Stimulated activated CD4-positive, alpha-beta T cell treated with anti-CD3 and anti-CD28 coated beads, Interleukin-15, amount 100 ng/mL, for 48 hours (primary cell): ENCODE data around the gene SLC66A1.
"Not testable (repeated sequence)": the region's sequence is repeated elsewhere in the genome, so short reads cannot be mapped to it uniquely, and the experiment has no call there.

ENCODE experiments used
- DNase-seq, 2 donors: peaks; one replicate each; pipeline ENCODE4 v3.0.0-alpha.2; 2020; ENCODE audit warnings: low read depth in 2 of 2

Gene SLC66A1

DNA sequence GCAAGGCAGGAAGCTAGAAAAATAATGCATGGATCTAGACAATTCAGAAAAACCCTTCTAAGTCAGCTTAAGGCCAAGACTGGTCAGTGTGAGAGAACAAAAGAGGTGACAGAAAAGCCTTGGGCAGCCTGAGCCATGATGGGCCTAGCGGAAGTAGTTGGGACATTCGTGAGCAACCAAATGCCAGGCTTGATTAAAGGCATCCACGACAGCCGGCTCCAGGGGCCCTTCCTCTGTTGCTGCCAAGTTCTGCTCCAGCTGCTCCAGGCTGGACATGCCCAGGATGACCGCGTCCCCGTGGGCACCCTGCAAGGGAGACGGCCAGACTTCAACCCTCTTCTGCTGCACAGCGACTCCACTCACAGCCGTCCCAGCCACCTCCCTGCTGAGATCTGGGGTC is 8.0 kb upstream of the SLC66A1 start:
- DNase-seq = not testable (repeated sequence)

DNA sequence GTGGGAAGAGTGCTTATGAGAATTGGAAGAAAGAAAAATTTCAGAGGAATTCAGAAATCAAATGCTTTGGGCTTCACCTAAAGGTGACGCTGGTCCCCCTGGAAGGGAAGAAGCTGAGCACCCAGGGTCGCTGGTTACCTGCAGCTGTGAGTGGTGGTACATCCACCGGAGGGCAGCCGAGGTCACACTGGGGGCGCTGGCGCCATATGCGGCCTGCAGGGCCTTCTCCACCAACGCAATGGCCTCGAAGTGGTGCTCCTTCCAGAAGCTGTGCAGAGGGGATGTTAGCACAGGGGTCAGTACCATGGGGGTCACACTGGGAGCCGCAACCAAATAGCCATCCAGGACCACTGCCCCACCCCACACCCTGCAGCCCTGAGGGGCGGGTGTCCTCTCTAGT is 6.2 kb upstream of the SLC66A1 start:
- no peak for DNase-seq

DNA sequence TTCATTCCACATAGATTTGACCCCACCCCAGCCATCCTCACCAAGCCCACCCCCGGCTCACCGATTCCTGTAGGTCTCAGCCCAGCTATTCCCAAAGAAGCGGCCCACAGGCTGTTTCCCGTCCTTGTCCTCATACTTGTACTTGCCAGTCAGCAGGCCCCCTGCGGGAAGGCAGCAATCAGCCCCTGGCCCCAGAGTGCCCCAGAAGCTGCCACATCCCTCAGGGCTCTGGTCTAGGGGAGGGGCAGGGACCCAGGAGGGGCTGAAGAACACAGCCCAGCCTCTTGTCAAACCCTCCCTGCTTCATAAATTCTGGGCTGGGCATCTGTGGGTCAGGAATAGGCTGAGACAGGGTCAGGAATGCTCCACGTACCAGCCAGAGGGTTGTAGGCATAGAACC is 5.2 kb upstream of the SLC66A1 start:
- DNase-seq = no peak

DNA sequence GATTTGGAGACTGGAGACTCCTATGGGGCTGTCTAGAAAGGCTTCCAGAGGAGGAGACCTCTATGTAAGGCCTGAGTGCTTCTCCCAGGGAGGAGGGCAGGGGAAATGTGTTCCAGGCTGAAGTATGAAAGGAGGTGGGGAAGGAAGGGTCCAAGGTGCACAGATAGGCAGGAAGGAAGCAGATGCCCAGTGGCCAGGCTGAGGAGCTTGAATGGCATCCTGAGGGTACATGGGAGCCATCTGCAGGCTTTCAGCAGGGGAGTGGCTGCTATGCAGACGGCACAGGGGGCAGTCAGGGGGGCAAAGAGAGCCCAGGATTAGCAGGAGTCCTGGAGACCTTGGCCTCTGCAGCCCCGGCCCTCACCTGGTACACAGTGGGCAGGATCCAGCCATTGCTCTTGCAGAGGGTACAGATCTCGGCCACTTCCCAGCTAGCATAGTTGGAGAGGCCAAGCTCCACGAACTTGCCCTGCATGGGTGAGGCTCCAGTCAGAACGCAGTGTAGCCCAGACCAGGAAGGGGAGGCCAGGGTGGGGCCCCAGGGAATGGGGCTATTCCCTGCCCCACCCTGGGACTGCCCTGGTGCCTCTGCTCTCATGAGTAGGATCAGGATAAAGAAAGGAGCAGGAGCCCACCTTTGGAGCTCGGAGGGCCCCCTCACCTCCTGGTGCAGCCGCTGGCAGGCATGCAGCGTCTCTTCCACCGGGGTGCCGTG is 4.2 kb upstream of the SLC66A1 start:
- DNase-seq = no peak

DNA sequence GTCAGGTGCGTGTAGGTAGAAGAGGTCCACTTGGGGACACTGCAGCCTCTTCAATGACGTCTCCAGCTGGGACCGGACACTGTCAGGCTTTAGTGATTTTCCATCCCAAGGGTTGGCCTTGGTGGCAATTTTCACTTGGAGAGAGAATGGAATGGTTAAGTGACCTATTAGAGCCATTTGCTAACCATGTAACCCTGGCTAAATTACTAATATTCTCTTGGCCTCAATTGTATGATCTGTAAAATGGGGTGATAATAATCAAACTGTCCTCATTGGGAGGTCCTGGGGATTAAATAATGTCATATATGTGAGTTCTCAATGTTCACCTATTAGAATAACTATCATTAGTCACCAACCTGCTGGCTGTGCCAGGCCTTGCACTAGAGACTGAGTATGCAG is 3.6 kb upstream of the SLC66A1 start:
- no peak for DNase-seq

DNA sequence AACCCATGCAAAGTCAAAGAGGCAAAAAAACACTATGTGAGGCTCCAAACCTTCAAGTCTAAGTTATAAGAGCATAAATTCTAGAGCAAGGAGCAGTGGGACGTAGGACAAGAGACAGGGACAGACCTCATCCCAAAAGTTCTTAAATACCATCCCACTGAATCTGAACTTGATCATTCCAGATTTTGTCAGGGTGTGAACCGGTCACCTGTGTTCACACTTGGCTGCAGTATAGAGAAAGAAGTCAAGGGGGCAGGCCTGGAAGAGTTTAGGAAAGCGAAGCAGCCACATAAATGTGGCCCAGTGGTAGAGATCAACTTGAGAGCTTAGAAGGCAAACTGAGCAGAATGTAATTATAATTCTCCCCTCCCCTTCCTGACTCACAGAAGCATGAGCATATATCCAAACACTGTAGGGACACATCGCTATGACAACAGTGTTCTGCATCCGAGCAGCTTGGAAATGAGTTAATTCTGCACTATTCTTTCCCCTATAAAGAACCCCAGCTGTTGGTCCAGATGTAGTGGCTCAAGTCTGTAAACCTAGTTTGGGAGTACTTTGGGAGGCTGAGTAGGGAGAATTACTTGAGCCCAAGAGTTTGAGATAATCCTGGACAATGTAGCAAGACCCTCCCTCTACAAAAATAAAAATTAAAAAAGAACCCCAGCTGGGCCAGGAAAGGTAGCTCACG is 2.9 kb upstream of the SLC66A1 start:
- DNase-seq = no peak

DNA sequence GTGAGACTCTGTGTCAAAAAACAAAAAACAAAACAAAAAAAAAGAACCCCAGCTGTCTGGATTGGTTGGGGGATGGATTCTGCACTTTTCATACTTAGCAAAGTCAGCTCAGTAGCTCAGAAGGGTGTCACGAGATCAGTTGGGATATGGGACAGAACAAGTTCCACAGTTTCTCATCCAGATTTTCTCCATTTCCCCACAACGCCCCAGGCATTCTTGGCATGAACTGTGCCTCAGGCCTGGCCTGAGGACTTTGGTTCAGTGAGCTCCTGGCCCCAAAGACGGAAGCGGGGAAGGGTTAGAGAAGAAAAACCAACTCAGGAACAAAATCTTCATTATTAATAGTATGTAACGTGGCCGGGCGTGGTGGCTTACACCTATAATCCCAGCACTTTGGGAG is 2.1 kb upstream of the SLC66A1 start:
- DNase-seq = no peak

DNA sequence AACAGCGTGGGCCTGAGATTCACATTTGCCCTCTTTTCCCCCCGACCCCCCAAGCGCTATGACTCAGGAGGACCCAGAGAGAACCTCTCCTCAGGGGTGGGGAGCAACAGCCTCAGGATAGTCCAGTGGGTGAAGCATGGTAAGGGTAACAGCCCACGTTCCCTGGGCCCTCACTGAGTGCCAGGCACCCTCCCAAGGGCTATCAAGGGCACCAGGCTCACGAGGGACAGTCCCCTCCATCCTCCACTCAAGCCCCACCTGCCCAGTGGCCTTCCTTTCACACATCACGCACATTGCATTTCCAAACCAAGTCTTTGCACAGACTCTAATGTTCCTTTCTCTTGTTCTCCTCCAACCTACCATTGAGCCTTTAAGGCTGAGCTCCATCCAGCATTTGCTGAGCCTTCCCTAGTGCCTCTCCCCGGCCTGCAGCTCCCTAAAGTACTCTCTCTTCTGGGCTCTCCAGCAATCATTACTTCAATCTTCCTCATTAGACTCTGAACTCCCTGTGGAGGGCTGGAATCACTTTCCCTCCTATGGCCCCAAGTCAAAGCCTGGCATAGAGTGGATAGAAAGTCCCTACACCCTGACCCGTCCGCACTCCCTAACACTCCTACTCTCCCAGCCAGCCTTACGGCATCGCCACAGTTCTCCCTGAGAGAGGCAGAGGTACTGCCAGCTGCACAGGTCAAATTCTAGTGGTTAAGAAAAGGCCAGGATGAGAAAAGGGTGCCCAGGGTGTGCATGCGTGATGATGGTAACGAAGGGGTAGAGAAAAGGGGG is 1.2 kb upstream of the SLC66A1 start:
- DNase-seq = no peak

DNA sequence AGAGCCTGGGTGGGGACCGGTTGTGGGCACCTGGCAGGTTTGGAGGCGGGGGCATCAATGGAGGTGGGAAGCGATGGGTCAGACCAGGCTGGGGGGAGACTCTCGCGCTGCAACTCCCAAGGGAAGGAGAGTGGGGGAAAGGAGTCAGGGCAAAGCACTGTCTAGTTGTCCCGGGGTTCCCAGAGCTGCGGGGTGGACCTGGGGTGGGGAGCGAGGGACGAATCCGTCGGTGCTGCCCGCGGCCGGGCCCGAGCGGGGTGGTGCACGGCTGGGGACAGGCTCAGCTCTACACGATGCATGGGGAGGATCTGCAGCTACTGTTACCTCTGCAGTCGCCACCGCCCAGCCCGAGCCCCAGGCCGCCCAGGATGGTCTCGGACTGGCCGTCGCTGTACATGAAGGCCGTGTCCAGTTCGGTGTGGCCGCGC is 609 bp upstream of the SLC66A1 start:
- no peak for DNase-seq

DNA sequence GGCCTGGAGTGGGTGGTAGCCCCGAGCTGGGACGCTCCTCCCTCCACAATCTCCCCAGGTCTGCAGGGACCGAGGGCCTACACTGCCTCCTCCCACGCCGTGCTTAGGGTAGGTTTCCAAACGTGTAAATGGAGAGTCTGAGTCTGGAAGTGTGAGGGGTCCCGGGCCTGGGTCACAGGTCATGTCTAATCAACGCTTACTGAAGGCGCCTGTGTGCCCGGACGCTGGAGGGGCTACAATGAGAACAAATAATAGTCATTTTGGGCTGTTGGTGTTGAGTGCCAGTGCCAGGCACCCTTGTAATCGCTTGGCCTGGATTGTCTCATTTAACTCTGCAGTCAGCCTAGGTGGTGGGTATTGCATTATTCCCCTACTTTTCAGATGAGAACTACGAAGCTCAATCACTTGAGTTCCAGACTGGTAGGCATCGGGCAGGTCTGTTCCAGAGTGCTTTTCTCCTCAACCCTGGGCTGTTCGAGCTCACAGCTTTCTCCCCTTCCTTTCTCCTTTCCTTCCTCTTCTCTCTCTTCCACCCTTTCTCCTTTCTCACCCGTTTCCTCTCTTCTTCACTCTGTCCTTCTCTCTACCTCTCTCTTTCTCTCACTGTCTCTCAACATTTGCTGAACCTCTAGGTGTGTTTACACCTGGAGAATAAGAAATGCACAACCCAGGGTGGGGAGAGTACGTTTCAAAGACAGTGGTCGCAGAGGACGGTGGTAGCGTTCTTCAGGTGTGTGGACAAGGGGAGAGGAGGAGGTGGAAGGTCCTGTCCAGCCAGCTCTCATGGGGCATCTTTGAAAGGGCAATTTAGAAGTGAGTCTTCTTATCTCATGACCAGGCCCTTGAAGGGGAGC is 883 bp downstream of the SLC66A1 start:
- no peak for DNase-seq

DNA sequence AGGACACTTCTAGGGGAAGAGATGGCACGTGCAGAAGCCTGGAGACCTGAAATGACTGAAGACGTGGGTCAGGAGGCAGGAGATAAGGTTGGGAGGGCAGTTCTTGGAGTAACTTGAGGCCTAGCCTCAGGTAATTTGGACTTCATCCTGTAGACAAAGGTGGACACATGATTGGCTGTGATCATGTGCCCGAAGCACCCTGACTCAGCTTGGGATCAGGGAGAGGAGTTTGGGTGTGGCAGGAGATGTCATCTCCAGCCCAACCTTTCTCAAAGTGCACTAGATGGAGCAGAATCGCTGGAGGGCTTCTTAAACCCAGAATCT is 1.5 kb downstream of the SLC66A1 start:
- DNase-seq = no peak

DNA sequence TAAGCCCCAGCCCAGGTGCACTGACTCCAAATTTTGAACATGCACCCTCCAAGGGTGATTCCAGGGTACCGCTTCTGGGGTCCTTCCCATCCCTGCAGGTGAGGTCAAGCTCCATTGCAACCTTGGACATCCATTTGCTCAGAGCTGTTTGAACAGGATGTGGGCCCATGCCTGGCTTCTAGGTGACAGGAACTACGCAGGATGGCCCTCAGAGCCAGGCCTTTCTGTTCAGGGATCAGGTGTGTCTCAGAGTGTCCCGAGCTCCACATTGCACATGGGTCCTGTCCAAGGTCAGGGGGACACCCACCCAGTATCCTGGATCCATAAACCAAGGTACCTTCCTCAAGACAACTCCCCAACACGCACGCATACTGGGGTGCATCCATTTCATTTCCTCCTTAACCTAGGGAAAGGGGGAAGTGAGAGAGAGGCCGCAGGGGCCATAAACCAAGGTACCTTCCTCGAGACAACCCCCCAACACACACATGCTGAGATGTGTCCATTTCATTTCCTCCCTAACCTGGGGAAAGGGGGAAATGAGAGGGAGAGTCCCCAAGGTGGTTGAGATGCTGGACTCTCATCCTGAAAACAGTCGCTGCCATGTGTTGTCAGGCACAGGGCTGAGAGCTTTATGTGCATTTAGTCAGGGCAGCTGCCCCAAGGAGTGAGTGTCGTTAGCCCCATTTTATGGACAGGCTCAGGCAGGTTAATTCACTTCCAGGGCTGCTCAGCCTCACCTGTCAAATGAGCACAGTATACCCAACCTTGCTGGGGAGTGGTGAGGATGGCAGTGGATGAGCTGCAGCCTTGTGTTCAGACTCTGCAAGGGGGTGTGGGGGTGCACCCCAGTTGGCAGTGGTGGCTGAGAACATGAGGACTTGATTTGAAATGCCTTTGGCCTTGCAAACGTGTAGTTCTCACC is 2.1 kb downstream of the SLC66A1 start:
- no peak for DNase-seq

DNA sequence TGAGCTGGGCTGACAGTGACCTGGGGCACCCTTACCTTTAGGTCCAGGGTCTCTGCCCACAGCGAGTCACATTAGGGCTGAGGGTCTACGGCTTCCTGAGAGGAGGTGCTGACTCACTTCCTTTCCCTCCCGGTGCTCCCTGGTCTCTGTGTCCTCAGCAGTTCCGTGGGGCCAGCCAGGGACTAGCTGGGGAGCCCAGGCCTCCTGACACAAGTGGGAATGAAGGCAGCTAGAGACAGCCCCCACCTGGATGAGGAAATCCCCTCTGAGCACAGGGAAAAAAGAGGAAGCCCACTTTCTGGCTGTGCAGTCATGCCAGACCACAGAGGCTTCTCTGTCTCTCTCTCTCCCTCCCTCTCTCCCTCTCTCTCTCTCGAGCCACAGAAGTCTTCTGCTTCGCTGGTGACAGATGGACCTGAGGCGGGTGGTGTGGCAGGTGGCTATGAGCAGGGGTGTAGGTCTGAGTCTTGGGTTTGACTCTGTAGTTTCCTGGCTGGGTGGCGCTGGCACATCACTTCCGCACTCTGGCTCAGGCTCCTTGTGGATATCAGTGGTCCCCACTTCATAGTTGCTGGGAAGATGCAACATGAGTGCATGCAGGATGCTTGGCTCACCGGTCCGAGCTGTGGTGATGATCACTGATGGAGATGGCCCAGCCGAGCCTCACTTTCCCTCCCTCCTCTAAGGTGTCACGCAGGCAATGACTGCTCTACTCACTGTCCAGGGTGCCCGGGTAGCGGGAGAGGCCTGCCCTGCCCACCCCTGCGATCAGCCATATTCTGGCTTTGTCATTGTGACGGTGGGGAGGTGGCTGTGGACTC is 3.5 kb downstream of the SLC66A1 start:
- DNase-seq = no peak

DNA sequence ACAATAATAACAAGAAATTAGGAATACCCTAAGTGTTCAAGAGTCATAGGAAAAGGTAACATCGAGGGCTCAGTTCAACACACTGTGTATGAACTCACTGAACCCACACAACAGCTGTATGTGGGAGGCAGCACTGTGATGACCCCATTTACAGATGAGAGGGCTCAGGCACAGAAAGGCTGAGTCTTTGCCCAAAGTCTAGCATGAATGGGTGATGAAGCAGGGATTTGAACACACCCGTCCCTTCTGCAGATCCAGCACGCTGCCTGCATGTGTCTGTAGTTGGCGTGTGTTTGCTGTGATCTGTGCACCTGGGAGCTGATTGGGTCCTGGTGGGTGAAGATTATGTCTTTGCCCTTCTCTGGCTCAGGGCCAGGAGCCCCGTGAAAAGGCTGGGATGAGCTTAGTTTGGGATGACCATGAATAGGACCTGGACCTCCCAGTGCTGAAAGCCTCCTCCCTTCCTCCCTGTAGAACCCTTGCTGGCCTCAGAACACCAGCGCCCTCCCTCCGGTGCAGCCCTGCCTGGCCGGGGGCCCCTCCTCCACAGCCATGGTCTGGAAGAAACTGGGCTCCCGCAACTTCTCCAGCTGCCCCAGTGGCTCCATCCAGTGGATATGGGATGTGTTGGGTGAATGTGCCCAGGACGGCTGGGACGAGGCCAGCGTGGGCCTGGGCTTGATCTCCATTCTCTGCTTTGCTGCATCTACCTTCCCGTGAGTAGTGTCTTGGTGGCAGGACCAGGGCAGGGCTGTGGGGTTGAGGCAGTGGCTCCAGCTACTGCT is 5.2 kb downstream of the SLC66A1 start:
- no peak for DNase-seq

DNA sequence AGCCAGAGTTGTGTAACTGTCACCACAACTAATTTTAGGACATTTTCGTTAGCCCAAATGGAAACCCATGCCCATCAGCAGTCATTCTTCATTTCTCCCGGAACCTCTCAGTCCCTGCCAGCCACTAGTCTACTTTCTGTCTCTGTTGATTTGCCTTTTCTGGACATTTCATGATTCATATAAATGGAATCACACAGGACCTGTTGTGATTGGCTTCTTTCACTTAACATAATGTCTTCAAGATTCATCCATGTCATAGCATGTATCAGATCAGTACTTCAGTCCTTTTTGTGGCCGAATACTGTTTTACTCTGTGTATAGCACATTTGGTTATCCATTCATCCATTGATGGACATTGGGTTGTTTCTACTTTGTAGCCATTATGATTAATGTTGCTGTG is 7.1 kb downstream of the SLC66A1 start:
- no peak for DNase-seq

DNA sequence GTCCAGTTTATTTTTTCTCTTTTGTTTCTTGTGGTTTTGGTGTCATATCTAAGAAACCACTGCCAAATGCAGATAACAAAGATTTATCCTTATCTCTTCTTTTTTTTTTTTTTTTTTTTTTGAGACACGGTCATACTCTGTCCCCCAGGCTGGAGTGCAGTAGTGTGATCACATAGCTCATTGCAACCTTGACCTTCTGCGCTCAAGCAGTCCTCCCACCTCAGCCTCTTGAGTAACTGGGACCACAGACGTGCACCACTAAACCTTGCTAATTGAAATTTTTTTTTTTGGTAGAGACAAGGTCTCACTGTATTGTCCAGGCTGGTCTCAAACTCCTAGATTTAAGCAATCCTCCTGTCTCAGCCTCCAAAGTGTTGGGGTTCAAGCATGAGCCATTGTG is 8.9 kb downstream of the SLC66A1 start:
- no peak for DNase-seq

DNA sequence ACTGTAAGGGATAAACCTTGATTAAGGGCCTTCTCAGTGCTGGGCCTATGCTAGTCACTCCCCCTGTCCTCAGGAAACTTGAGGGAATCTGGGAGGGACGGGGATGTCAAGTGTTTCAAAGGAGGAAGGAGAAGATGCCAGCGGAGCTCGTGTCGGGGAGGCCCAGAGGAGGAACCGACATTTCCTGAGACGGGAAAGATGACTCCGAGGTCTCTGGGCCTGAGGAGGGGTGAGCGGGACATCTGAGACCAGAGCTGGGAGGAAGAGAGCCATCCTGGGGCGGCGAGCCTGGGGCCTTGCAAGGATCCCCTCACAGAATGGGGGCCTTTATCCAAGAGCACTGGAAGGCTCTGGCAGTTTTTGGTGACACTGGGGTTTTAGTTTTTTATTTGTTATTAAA is 10.4 kb downstream of the SLC66A1 start:
- DNase-seq = no peak

DNA sequence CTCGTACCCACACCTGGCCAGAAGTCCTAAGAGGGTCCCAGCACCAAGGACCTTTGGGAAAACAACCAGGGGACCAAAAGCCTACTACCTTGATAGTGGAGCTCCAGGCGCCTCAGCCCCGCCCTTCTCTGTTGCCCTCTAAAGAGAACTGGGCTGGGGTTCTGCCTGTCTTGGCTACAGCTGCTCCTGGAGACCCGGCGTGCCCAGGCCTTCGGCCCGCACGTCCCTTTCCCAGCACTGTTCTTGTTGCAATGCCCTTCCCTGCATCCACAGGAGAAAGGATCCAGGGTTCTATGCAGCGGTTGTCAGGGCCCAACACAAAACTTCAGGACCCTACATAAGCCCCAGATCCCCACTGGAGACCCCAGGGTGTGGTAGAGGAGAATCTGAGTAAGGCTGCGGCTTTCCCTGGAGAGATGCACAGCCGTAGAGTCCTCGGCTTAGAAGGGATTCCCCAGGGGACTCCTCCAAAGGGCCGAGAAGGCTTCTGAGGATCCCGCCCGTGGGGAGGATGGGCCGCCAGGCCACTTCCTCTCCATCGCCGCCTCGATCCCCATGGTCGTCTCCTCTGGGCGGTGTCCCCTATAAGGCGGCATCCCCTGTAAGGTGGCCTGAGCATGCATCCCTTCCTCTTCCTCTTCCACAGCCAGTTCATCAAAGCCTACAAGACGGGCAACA is 12.0 kb downstream of the SLC66A1 start:
- no peak for DNase-seq

DNA sequence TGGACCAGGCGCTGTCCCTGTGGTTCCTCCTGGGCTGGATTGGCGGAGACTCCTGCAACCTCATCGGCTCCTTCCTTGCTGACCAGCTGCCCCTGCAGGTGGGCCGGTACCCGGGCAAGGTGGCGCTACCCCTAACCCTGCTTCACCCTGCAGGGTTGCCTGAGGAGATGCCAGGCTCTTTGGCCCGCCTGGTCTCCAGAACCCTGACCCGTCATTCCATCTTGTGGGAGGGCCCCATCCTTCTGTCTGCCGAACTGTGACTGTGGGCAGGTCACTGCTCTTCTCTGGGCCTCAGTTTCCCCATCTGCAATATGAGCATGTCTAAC is 12.5 kb downstream of the SLC66A1 start:
- no peak for DNase-seq
